OCI-M1 (cell line): ENCODE results near the gene HDAC2.

Source experiments
- DNase-seq: peaks from one replicate; lab custom pipeline; 2025; lab: John Stamatoyannopoulos, UW

Gene HDAC2

DNA sequence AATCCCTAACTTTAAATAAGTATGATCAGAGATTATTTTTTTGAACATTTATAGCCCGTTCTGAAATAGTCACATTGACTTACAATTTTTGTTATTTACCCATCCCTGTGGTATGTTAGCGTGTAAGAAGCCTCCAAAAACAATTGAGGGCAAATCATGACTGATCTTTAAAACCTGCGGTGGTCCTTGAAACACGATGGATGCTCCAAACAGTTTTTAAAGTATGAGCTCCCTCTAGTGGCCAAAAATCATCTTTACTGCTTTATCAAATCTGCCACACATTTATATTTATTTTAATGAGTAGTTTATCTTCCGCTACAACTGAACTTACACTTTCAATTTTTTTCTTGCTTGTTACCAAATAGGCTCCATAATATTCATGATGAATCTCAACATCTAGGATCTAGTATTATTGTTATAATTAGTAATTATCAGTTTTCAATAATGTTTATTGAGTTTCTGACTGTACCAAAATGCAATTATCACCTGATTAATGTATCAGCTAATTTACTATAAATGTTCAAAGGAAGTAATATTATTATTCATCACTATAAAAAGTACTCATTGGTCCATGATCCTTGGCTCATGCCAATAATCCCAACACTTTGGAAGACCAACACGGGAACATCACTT is 61.6 kb downstream of the HDAC2 start:
- DNase-seq = peak; percentile 82

DNA sequence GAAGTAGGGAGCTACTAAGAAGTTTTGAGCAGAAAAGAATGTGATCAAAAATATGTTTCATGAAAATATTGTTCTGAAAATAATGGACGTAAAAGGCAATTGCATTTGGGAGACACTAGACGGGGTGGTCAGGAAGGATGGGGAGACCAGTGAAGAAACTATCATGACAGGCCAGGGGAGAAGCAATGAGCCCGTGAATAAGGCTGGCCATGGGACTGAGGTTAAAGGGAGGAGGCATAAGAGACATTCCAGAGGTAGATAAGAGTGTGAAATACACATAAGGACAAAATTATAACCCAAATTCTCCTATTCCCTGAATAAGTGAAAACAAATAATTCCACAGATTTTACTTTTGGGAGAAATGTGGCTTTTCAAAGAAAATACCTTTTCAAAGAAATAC is 62.1 kb downstream of the HDAC2 start:
- no peak for DNase-seq

DNA sequence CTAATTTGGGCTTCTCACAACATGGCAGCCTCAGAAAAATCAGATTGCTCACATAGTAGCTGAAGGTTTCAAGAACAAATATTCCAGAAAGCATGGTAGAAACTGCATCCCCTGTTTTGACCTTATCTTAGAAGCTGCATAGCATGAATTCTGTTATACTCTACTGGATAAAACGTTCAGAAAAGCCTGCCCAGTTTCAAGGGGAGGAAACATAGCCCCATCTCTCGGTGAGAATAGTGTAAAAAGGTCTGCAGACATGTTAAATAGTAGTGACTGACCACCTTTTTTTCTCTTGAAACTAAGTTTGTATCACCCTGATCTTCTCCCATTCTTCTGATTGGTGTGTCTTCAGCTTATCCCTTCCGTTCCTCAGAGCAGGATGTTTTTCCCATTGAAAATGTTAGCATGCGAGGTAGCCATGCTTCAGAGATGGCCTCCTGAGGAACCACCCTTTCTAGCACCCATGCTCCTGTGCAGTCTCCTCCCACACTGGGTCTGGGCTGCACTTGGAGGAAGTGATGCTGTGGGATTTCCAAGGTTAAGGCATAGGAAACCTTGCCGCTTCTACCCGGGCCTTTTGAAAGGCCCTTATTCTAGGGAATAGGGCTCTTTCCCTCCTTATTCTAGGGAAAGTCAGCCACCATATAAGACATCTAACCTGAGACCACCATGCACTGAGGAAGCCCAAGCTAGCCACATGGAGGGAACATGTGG is 63.7 kb downstream of the HDAC2 start:
- no peak for DNase-seq

DNA sequence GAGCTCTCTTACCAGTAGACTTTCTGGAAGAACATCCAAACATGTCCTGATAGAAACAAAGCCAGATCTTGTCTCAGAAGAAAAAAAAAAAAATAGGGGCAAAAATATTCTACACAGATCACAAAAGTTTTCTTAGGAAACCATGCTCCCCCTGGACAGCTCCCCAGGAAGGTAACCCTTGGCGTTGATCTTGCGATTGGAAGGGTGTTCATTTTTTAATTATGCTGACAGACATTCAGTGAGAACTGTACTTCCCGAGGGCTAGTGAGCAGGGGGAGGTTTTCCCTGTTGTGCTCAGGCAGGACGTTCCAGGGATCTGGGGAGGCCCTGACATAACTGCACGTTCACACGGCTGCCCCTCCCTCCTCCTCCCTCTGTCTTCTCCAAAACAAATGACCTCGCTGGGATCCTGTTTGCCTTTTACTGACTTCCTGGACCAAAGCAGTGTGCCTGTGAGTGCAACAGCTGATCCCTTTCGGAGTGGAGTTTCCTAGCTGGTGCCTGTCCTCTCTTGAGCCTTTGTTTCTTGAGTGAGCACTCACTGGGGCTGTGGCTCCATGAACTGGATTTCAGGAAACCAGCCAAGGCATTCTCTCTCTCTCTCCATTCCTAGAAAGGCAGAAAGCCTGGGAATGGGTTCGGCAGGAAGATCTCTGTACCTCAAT is 67.2 kb downstream of the HDAC2 start:
- no peak for DNase-seq

DNA sequence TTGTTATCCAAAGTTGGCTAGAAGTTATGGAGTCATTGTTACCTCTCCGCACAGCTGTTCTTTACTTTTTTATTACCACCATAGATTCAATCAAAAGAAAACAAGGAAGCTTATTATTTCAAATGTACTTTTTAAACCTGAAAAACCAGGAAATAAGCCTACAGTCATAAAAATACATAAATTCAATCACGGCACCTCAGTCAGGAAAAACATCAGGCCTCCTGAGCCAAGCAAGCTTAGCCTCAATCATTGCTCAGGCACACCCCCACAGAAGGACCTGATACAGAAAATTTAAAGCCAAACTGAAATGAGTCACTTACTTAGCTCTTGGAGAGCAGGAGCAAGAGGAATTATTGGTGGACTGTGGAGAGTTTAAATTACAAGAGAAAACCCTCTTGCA is 69.5 kb downstream of the HDAC2 start:
- DNase-seq = no peak

DNA sequence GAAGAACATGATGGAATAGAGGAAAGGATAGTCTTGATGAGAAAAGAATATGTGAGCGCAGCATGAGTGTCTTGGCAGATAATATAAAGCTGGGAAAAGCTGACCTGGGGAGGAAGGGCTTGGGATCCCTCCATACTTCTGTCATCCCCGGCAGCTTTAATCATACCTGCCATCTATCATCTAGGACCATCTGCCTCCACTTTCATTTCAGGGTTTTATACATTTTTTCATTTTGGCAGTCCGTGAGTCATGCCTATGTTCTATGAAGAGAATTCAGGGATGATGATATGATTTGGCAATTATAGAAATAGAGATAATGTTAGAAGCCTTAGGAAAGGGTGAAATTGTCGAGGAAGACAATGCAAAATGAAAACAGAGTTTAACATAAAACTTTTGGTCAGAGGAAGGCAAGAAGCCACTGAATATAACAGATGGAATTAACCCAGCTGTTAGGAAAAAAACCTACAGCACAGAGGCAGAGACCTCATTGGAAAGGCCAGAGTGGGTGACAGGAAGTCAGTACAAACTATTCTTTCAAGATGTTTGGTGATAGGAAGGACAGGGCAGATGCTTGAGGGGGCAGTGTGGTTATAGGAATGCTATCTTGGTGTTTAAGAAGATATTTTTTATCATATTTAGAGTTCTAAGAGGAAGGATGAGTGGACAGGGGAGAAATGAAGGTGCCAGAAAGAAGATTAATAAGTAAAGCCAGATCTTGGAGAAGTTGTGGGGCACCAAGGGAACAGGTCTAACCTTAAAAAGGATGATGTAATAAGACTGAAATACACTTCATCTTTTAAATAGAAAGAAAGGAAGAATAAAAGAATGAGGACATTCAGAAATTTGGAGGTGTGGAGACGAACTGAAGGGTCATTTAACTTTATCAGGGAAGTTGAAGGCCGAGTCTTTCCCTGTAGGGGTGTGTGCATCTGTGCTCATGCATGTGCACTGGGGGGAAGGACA is 76.0 kb downstream of the HDAC2 start:
- peak; percentile 52 for DNase-seq

DNA sequence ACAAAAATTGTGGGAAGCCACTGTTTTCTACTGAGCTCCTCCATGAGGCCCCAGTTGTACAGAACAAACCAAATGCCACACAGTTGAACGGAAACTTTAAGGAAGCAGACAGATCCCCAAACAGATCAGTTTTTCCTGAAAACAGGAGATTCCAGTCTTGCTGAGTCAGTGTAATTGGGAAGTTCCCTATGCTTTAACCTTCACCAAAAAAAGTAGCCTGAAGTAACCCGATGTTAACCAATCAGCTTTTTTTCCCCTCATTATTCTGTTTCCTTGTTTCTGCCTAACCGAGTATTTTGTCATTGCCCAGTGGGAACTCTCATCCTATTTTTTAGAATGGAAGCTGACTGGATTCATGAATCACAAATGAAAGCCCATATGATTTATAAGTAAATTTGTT is 77.1 kb downstream of the HDAC2 start:
- DNase-seq = no peak

DNA sequence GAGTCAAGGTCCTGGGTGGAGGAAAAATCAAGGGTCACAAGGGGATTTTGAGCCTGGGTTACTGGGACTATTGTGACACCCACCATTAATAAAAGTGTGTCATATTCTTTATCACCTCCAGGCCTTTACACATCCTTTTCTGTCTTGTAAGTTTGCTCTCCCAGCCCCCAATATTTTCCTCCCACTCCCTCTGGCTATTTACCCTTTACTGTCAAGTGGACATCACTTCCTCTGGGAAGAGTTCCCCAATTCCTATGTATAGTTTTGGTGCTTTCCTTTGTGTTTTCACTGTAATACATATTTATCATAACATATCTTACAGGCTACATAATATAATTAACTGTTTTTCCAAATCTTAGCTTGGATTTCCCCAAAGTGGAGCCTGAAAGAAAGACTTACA is 77.5 kb downstream of the HDAC2 start:
- DNase-seq = no peak

DNA sequence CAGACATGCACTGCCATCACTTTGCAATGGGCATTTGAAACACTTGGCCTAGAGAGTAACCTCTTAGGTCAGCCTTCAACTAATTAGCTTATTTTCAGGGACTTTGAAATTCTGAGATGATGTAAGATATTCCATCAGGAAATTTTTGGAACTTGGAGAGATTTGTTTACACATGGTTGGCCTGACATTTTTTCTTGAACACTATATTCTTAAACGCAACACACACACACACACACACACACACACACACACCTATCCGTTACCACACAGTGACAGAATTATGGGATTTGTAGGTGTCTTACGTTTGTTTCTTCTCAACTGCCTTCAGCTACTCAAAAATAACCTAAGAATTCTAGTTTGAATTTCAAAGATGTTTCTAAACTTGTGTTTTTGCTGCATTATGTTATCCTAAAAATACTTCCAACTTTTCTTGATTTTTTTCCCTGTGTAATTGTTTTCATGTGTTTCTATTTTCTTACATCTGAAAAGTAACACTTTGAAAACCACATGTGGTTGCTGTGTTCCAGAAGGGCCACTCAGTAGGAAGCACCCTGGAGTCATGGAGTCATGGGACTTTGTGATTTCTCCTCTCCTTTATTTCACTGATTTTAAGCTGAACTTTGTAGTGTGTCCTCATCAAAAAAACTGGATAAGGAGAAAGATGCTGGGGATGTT is 81.9 kb downstream of the HDAC2 start:
- no peak for DNase-seq

DNA sequence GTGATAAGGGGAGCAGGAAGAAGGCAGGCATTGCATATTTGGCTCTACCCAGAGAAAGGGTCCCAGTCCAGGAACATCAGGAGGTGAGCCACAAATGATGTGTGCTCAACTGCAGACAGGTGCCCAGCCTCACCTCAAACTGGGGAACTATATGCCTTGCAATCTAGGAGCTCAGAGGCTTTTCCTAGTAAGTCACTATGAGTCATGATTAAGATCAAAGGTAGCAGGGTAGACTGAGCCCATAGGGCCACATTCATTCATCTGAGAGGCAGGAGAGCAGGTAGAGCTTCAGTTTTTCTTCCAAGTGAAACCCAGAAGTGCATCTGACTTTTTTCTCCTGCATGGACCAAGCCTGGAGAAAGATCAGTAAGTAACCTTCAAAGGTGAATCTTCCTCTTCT is 82.5 kb downstream of the HDAC2 start:
- DNase-seq = no peak

DNA sequence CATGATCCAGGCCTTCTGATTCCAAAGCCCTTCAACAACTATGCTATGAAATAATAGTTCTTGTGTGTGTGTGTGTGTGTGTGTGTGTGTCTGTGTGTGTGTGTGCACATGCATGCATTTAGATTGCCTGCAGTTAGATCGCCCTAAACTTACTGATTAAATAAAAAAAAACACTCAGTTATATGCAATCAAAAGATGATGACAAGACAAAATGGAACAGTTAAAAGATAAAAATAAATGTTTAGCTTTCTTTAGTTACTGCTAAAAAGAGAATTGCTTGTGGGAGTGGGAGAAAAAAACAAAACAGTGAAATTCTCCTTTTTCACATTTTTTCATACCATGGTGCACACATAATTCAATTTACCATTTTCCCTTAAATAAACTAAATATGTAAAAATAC is 84.4 kb downstream of the HDAC2 start:
- no peak for DNase-seq

DNA sequence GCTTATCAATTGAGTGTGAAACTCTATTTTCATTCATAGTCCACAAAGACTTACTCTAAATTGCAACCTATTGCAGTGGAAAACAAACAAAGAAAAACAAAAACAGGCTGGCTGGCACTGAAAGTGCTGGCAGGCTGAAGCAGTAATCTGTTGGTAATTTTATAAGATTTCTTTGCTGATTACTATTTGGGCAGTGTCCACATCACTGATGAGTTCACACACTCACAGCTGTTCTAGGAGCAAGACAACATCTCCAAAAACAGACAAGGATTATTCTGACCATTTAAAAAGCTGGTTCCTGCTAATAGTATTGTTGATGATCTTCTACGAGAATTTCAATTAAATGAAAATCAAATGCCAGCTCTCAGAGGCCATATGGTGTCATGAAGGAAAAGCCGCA is 86.9 kb downstream of the HDAC2 start:
- no peak for DNase-seq
